HG03108 (cell line): ENCODE data around the gene ZNF772.
"Not testable (repeated sequence)": the region's sequence is repeated elsewhere in the genome, so short reads cannot be mapped to it uniquely, and the experiment has no call there.

Experiments
- ATAC-seq: cut with Tn5 transposase; IDR thresholded peaks from one replicate; pipeline ENCODE4 v1.9.1; 2021; ENCODE audit warnings: moderate library complexity; ENCODE audit not compliant: unreplicated experiment

ZNF772 gene

DNA sequence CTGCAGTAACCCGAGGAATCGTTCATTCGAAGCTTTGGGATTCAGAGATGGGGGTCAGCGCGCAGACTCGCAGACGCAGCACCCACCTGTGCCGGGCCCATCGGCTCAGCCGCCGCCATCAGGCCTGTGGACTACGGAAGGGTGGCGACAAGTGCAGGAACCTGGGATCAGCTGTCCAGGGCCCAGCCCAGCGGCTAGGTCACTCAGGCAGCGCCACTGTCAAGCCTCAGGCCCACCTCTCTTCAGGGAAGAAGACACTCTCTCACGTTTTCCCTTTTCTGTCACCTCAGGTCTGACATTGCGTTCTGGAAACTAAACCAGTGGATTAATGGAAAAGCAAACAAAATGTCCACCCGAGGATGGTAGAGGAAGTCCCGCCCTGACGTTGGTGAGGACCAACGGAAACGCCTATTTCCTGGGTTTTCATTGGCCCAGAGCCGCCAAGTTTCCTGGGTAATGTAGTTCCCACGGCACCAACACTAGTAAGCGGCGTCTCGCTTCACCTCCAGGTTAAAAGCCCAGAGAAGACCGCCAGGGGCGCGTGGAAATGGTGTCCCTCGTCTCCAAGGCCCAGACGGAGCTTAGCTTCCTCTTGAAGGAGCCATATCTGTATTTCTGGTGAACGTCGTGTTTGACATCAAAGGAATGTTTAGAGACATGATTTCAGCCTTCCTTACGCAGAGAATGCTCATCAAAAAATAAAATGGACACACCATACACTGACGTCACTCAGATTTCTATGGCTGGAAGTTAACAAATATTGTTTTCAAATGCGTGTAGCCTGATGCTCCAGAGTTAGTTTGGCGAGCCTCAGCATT lies at the start of gene ZNF772:
Gene ZNF772 (minus strand): TSS at position 376 of the 818 bp plus-strand sequence. CDS start 257 bp downstream, at position 119.
- peak; percentile 97 for ATAC-seq

GRCh38 chr19:57518021-57518420 lies 40.7 kb upstream of the ZNF772 start:
- not testable (repeated sequence) for ATAC-seq

DNA sequence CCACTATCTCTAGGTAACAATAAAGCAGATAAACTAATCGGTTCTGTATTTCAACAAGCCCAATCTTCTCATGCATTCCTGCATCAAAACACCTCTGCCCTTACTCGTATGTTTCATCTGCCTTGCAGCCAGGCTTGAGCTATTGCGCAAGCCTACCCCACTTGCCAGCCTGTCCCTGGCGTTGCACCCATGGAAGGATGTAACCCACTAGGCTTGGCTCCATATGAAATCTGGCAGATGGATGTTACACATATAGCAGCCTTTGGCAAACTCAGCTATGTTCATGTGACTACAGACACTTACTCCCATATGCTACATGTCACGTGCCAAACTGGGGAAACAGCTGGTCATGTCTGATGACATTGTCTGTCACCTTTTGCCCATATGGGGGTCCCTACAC lies 37.9 kb upstream of the ZNF772 start:
- ATAC-seq, result no peak

GRCh38 chr19:57512845-57513244 lies 35.5 kb upstream of the ZNF772 start:
- ATAC-seq, result no peak

GRCh38 chr19:57511484-57511883 lies 34.1 kb upstream of the ZNF772 start:
- ATAC-seq, result no peak

DNA sequence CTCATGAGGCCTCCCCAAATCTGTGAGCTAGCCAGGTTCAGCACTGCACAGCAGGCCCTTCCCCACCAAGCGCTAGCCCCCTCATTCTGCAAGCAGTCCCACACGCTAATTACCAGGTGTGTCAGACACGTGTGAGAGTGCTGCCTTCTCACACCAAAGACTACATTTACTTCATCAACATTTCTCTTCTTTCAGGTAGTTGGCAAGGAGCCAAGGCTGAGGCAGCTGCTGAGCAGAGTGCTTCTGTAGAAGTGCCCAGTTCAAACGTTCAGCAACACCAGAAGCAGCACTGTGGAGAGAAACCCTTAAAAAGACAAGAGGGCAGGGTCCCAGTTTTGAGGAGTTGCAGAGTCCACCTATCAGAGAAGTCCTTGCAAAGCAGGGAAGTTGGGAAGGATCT lies 28.8 kb upstream of the ZNF772 start:
- ATAC-seq, result no peak

- not testable (repeated sequence) for ATAC-seq
Measured at GRCh38 chr19:57500400-57500799, 23.0 kb upstream of the ZNF772 start.

DNA sequence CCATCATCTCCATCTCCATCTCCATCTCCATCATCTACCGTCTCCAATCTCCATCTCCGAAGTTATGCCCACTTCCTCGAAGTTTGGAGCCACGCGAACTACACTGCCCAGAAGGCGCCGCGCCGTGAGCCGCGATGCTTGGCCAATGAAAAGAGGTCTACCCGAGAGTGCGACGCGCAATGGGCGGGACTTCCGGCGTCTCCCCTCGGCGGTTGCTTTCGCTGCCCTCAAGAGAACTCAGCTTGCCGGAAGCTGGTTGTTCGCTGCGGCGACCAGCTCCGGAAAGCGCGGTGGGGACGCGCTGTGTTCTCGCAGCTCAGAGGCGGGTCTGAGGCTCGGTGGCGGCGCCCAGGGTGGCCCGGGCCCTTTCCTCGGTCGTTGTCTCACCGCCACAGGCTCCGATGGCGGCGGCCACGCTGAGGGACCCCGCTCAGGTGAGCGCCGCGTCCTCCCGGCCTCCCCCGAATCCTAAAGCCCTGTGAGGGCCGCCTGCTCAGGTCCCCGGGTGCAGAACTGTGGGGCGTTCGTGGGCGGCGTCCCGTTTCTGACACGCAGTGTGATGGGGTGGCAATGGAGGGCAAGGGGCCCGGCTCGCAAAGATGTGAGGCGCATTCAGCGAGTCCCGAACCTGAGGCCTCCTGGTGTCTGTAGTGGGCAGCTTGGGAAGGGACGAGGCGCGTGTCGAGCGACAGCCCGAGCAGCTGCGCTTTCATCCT lies 22.5 kb upstream of the ZNF772 start, which contains the start of gene ZNF773:
Gene ZNF773 (plus strand): TSS at position 259 of the 716 bp plus-strand sequence. CDS start 143 bp downstream, at position 402.
- peak; percentile 97 for ATAC-seq

- ATAC-seq, result not testable (repeated sequence)
Measured at GRCh38 chr19:57499332-57499679, 21.9 kb upstream of the ZNF772 start.

GRCh38 chr19:57488299-57488644 lies 10.9 kb upstream of the ZNF772 start:
- ATAC-seq, result not testable (repeated sequence)

DNA sequence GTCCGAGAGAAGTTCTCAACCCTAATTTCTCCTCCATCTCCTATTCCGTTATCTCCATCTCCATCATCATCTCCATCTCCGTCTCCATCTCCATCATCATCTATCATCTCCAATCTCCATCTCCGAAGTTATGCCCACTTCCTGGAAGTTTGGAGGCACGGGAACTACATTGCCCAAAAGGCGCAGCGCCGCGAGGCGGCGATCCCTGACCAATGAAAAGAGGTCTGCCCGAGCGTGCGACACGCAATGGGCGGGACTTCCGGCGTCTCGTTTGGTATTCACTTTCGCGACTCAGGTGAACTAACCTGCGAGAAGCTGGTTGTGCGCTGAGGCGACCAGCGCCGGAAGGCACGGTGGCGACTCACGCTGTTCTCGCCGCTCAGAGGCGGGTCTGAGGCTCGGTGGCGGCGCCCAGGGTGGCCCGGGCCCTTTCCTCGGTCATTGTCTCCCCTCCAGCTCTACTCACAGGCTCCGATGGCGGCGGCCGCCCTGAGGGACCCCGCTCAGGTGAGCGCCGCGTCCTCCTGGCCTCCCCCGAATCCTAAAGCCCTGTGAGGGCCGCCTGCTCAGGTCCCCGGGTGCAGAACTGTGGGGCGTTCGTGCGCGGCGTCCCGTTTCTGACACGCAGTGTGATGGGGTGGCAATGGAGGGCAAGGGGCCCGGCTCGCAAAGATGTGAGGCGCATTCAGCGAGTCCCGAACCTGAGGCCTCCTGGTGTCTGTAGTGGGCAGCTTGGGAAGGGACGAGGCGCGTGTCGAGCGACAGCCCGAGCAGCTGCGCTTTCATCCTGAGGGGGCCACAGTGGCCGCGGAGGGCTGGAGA lies 10.3 kb upstream of the ZNF772 start, which contains the start of gene ZNF419:
Gene ZNF419 (plus strand): TSS at position 274 of the 822 bp plus-strand sequence. CDS start 201 bp downstream, at position 475.
- ATAC-seq, result peak; percentile 94

DNA sequence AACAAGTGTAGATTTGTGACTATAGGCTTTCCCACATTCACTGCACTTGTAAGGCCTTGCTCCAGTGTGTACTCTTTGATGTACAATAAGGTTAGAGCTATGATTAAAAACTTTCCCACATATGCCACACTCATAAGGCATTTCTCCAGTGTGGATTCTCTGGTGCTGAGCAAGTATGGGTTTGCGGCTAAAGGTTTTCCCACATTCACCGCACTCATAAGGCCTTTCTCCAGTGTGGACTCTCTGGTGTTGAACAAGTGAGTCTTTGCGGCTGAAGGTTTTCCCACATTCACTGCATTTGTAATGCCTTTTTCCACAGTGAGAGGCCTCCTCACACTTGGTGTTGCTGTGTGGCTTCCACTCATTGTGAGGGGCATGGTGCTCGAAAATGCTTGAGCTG lies 3.7 kb downstream of the ZNF772 start:
- ATAC-seq, result no peak

- ATAC-seq, result no peak
Measured at GRCh38 chr19:57466489-57466888, 10.9 kb downstream of the ZNF772 start.

DNA sequence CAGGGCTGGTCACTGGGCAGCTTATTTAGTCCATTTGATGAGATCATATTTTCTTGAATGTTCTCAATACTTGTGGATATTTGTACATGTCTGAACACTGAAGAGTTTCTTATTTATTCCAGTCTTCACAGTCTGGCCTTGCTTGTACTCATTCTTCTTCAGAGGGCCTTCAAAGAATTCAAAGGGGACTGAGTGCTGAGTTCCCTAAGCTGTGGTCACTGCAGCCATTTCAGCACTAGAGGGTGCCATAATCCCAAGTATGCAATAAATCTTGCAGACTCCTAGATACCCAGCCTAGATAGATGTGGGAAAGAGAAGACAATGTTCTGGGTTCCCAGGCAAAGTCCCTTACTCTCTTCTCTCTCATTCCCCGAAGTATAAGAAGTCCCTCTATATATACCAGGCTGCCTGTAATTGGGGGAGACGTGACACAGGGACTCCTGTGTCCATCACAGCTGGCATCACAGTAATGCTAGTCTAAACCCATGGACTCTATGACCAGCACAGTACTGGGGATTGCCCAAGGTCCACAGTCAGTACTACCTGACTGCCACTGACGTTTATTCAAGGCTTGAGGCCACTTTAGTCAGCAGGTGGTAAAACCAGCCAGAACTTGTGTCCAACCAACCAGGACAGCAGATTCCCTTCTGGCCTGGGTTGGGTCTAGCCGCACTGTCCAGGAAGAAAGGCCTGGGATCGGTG lies 11.5 kb downstream of the ZNF772 start:
- no peak for ATAC-seq

DNA sequence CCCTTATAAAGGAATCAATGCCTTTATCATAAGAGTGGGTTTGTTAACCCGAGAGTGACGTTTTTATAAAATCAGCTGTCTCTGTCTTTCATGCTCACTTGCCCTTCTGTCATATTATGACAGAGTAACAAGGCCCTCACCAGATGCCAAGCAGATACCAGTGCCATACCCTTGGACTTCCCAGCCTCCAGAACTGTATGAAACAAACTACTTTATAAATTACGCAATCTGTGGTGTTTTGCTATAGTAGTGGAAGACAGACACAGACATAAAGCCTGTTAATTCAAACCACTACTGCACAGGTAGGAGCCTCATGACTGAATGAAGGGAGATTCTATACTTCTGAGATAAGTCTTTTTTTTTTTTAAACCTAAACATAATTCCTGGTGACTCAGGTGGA lies 25.1 kb downstream of the ZNF772 start:
- no peak for ATAC-seq

DNA sequence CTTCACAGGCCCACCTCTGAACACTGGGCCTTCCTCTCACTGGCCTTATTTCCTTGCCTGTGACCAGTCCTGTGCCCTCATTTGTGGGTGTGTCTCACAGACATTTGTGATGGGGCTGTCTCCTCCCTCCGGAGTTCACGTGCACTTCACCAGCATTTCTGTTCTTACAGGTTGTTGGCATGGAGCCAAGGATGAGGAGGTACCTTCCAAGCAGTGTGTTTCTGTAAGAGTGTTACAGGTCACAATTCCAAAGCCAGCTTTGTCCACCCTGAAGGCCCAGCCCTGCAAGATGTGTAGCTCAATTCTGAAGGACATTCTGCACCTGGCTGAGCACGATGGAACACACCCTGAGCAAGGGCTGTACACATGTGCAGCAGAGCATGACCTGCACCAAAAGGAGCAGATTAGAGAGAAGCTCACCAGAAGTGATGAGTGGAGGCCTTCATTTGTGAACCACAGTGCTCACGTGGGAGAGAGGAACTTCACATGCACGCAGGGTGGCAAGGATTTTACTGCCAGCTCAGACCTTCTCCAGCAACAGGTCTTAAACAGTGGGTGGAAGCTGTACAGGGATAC lies 34.2 kb downstream of the ZNF772 start:
- no peak for ATAC-seq

DNA sequence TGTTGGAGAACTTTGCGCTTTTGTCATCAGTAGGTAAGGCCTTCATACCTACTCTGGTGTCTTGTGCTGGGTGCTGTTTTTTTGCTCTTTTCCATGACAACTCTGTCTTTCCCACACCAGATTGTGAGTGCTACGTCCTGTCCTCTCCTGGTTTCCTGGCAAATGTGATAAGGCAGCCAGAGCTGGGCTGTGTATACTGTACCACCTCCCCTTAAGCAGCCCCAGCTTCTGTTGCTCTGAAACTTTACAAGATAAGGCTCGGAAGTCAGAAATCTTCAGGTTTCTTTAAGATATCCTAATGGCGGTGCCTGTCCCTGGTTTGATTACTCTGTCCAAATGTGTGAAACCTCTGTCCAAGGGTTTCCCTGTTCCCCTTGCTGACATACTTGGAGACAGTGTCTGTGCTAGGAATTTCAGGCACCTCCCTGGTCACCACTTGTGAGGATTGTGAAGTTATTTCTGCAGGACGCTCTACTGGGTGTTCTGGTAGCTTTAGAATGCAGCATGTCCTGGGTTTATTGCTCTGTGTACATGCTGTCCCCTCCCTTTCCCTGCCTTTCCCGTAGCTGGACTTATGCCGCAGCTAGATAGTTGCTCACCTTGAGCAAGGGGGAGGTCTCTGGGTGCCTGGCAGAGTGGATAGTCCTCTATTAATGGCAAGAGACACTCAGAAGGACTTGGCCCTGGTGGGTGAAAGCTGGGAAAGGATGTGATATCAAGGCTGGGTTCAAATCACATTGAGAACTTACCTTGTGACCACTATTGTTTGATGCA lies 35.2 kb downstream of the ZNF772 start:
- ATAC-seq, result no peak

DNA sequence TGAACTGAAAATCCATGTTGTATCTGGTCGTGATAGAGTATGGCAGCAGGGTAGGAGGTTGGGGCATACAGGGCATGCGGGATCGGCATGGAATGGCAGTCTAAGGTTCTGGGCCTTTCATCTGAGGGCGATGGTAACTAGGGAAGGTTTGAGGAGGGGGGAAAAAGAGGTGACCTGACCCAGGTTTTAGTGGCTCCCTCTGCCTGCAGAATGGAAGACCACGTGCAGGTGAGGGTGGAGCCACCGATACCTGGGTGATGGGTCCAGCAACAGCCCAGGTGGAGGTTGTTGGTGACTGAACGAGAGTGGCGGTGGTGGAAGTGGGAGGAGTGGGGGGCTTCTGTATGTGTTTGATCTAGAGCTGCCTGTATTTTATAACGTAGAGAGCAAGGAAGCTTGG lies 38.4 kb downstream of the ZNF772 start:
- ATAC-seq, result no peak

- no peak for ATAC-seq
Measured at GRCh38 chr19:57437931-57438330, 39.4 kb downstream of the ZNF772 start.

GRCh38 chr19:57436417-57436816 lies 40.9 kb downstream of the ZNF772 start:
- no peak for ATAC-seq
